GM12875 (cell line): Measurements from ENCODE around the gene FITM1.

Source experiments
- H3K4me3 ChIP-seq: one replicate; pipeline ENCODE4 v1.5.1; 2011; ENCODE audit warnings: low read depth, low read length, control low read depth
- TF ChIP-seq, protein P1 (sequence below): IDR thresholded peaks from 2 replicates; pipeline ENCODE4 v1.5.1; 2011; ENCODE audit warnings: low read depth, mild to moderate bottlenecking, control low read depth, inconsistent platforms, low read length, moderate library complexity, borderline replicate concordance; ENCODE audit not compliant: insufficient read depth

FITM1 gene

DNA sequence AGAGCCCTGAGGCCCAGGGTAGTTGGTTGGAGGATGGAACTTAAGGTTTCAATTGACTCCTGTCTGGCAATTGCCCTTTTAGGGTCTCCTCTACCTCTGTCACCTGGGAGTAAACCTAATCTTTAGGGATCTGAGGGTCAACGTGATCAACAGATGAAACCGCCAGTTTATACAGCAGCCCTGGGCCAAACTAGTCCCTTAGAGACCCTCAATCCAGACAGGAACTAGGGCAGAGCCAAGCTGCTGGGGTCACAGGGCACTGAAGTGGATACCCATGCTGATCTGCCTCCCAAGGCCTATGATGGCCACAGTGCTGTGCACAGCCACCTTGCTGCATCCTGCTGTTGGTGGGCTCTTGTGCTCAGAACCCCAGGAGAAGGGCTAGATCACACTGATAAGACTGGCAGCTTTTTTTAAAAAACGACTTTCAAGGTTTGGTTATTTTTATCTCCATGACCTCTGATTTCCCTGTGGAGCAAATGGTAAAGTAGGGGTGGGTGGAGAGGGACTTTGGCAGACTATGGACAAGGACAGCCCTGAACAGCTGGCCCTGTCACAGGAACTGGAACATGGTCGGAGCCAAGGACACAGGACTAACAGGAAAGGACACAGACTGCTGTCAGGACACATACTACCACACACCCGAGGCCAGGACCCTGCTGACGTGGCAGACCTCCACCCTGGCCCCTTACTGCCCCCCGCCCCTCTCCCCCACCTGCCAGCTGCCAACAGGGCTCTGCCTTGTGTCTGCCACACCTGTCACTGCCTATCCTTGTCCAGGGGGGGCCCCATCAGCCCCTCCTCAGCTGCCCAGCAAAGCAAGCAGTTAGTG, 474 bp downstream of the FITM1 start:
- no peak overlapping the region for H3K4me3 ChIP-seq
- TF ChIP-seq, protein P1, sequence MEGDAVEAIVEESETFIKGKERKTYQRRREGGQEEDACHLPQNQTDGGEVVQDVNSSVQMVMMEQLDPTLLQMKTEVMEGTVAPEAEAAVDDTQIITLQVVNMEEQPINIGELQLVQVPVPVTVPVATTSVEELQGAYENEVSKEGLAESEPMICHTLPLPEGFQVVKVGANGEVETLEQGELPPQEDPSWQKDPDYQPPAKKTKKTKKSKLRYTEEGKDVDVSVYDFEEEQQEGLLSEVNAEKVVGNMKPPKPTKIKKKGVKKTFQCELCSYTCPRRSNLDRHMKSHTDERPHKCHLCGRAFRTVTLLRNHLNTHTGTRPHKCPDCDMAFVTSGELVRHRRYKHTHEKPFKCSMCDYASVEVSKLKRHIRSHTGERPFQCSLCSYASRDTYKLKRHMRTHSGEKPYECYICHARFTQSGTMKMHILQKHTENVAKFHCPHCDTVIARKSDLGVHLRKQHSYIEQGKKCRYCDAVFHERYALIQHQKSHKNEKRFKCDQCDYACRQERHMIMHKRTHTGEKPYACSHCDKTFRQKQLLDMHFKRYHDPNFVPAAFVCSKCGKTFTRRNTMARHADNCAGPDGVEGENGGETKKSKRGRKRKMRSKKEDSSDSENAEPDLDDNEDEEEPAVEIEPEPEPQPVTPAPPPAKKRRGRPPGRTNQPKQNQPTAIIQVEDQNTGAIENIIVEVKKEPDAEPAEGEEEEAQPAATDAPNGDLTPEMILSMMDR = no peak

- TF ChIP-seq, protein P1 = no peak
- H3K4me3 ChIP-seq = no peak overlapping the region
These were observed 1.1 kb downstream of the FITM1 start for GRCh38 chr14:24131549-24131966.

GRCh38 chr14:24132061-24132685, 1.7 kb downstream of the FITM1 start:
- H3K4me3 ChIP-seq = no peak overlapping the region
- TF ChIP-seq, protein P1 = no peak

DNA sequence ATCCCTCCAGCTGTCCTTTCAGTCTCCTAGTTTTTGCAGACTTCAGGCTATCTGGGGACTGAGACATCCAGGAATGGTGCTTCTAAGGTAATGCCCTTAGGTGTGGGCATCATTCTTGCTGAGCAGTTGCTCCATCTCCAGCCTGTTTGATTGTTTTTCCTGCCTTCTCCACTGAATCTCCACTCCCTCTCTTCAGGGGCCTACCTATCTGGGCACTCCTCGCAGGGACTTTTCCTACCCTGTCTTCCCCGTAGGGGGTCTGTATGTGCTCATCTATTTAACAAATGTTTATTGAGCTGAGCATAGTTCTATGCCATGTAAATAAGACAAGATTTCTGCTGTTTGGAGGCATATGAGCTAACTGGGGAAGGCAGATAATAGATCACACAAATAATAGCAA, 2.5 kb downstream of the FITM1 start:
- H3K4me3 ChIP-seq = no peak overlapping the region
- TF ChIP-seq, protein P1 = no peak

GRCh38 chr14:24133735-24134134, 3.3 kb downstream of the FITM1 start:
- H3K4me3 ChIP-seq = no peak overlapping the region
- TF ChIP-seq, protein P1 = no peak

DNA sequence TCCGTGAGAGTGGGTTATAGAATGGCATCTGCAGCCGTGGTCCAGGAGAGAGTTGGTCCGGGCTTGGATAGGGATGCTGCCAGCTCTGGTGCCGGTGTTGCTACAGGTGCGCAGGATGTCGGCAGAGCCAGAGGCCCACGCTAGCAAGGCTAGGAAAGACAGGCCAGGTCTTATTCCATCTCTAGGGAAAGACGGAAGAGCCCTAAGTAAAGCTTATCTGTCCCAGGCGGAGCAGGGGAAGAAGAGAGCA, 5.0 kb downstream of the FITM1 start:
- TF ChIP-seq, protein P1 = no peak
- H3K4me3 ChIP-seq = peak overlapping the region; percentile 73

DNA sequence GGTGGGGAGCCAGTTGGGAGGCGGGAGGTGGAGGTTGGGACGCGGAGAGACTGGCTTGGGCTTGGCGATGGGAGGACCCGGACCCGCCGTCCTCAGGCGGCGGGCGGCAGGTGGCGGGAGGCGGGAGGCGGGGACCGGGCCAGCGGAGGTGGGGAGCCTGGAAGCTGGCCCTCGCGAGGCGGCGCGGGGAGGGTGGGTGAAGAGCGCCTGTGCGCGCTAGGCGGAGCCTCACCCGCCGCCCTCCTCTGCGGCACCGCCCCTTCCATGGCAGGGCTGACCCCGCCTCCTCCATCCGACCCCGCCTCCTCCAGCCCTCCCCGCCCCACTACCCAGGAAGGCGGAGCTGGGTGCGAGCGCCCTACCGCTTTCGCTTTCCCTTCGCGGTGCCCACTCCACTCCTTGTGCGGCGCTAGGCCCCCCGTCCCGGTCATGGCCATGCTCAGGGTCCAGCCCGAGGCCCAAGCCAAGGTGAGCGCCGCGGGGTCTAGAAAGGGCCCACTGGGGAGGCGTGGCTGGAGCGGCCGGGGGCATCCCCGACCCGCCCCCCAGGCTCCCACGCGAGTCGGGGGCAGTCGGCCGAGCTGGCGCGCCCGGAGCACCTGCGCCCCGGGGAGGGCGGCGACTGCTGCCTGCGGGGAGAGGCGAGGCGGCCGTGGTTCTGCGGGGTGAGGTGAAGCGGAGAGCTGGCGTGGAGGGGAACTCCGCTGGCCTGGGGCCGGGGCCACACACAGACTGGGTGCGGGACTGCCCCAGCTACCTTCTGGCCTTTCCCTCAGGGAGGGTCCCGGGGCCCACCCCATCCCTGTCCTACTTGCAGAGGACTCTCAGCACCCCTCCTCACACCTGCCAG, 5.6 kb downstream of the FITM1 start, which contains the start of gene PSME1:
PSME1 (plus strand) TSS at position 361 of the 850 bp plus-strand sequence; CDS start at position 430, 69 bp downstream.
- TF ChIP-seq, protein P1 = no peak
- H3K4me3 ChIP-seq = peak within 1 kb of the TSS; percentile 73
